Uterus (tissue), 2 donors: ENCODE measurements around the gene P3H4.

Source experiments
- CTCF ChIP-seq, 4 experiments: fragments of 200-600 bp in 2 of 4; fragments of 450-650 bp in 2 of 4; sonication (generic) in 2 of 4; IDR thresholded peaks; one replicate each; pipeline ENCODE4 v1.5.1; 2016 to 2019; ENCODE audit warnings: antibody characterized with exemption in 4 of 4, mild to moderate bottlenecking in 2 of 4, moderate library complexity in 1 of 4
- POLR2A ChIP-seq, 2 donors: fragments of 450-650 bp; IDR thresholded peaks; one replicate each; pipeline ENCODE4 v1.6.1; 2016; ENCODE audit warnings: antibody characterized with exemption in 2 of 2, mild to moderate bottlenecking in 1 of 2, moderate library complexity in 1 of 2

DNA sequence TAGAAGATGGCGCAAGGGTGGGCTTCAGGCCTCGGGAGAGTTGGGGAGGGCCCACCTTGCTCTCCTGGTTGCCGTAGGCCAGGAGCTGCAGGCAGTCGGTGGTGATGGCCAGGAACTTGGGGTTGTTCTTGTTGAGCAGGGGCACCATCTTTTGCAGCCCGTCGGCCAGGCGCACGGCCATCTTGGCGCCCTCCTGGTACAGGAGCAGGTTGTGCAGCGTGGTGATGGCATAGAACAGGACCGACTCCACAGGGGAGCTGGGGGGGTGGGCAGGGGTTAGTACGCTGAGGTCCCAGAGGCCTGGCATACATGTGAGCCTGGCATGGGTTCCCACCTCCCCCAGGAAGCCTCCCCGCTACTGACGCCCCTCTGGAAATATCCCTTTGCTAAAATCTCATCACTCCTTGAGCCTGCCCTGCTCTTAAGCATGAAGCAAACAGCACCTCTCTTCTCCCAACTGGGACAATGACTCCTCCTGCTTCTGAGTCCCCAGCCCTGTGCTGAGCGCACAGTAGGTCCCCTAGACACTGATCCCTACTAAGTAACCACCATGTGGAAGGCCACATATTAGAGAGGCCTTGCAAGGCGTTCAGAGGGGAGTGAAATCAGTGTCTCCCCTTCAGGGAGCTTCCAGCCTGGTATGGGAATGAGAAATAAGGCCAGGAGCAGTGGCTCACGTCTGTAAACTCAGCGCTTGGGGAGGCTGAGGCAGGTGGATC lies 44.3 kb downstream of the P3H4 start:
- TF ChIP-seq CTCF (IDR thresholded peaks at IDR 0.05) (no peak), POLR2A (IDR thresholded peaks at IDR 0.05) (no peak)
